M059J (cell line): ENCODE results near the gene ATP6V0A4. TPM values are rescaled to one million over a fixed set of nuclear protein-coding genes. Genes with fewer than 3 reads are reported as not detected.
"Not testable (repeated sequence)": the region's sequence is repeated elsewhere in the genome, so short reads cannot be mapped to it uniquely, and the experiment has no call there.

Experiments used
- DNase-seq: peaks from one replicate; pipeline ENCODE4 v3.0.0-alpha.2; 2012; ENCODE audit warnings: low read depth
- total RNA-seq: library from RNA; depleted of rRNA; stranded (reverse); fragments of >200 nt; shearing (Covaris generic); gene quantifications from 2 replicates; pipeline ENCODE4 v1.2.3, GENCODE V29; 2014

Gene ATP6V0A4
- total RNA-seq, 1 experiment from 2014 or later, result 0.91 TPM

- DNase-seq, result no peak
Observed at GRCh38 chr7:138750901-138751464, 47.0 kb downstream of the ATP6V0A4 start.

- DNase-seq, result no peak
Observed at GRCh38 chr7:138750473-138750872, 47.5 kb downstream of the ATP6V0A4 start.

- DNase-seq, result no peak
Observed at GRCh38 chr7:138749960-138750359, 48.0 kb downstream of the ATP6V0A4 start.

- DNase-seq, result no peak
Observed at GRCh38 chr7:138748666-138749065, 49.3 kb downstream of the ATP6V0A4 start.

GRCh38 chr7:138746073-138746472 lies 51.9 kb downstream of the ATP6V0A4 start:
- DNase-seq, result no peak

GRCh38 chr7:138745189-138745588 lies 52.8 kb downstream of the ATP6V0A4 start:
- no peak for DNase-seq

GRCh38 chr7:138741453-138741735 lies 56.6 kb downstream of the ATP6V0A4 start:
- DNase-seq, result no peak

GRCh38 chr7:138739859-138740258 lies 58.1 kb downstream of the ATP6V0A4 start:
- no peak for DNase-seq

- peak; percentile 82 for DNase-seq
Observed at GRCh38 chr7:138738551-138739335, 59.3 kb downstream of the ATP6V0A4 start.

- DNase-seq, result no peak
Observed at GRCh38 chr7:138738114-138738513, 59.9 kb downstream of the ATP6V0A4 start.

GRCh38 chr7:138735399-138735798 lies 62.6 kb downstream of the ATP6V0A4 start:
- DNase-seq, result no peak

- DNase-seq, result not testable (repeated sequence)
Observed at GRCh38 chr7:138731733-138732132, 66.3 kb downstream of the ATP6V0A4 start.

GRCh38 chr7:138729444-138729843 lies 68.6 kb downstream of the ATP6V0A4 start:
- DNase-seq, result peak; percentile 54

- DNase-seq, result no peak
Observed at GRCh38 chr7:138727336-138728099, 70.5 kb downstream of the ATP6V0A4 start.

GRCh38 chr7:138726288-138726687 lies 71.7 kb downstream of the ATP6V0A4 start:
- DNase-seq, result no peak

GRCh38 chr7:138720286-138720685 lies 77.7 kb downstream of the ATP6V0A4 start:
- DNase-seq, result no peak

- DNase-seq, result no peak
Observed at GRCh38 chr7:138716889-138717288, 81.1 kb downstream of the ATP6V0A4 start.

- DNase-seq, result no peak
Observed at GRCh38 chr7:138713191-138713590, 84.8 kb downstream of the ATP6V0A4 start.

GRCh38 chr7:138712652-138713051 lies 85.3 kb downstream of the ATP6V0A4 start:
- DNase-seq, result no peak

- no peak for DNase-seq
Observed at GRCh38 chr7:138710536-138711385, 87.2 kb downstream of the ATP6V0A4 start.

GRCh38 chr7:138705167-138705566 lies 92.8 kb downstream of the ATP6V0A4 start:
- DNase-seq, result peak; percentile 65

GRCh38 chr7:138701537-138701923 lies 96.5 kb downstream of the ATP6V0A4 start:
- DNase-seq, result no peak
